Thoracic aorta (tissue), 2 donors: Measurements from ENCODE around the gene SLC35B2. TPM values are rescaled to one million over a fixed set of nuclear protein-coding genes. Genes with fewer than 3 reads are reported as not detected.
A peak's percentile ranks its signal among the peaks of the same experiment; 100 is the strongest.

ENCODE experiments used
- ATAC-seq: fragments of 150-250 bp; one replicate; pipeline ENCODE4 v1.8.0; 2017; ENCODE audit warnings: low read depth; ENCODE audit not compliant: insufficient number of reproducible peaks, low FRiP score
- DNase-seq: peaks from one replicate; pipeline ENCODE4 v3.0.0-alpha.2; 2020; ENCODE audit warnings: low spot score
- H3K27ac ChIP-seq, 2 donors: fragments of 200-600 bp; sonication (generic); 1 replicate in 1 of 2; 2 replicates in 1 of 2; pipeline ENCODE4 v1.5.1; 2016; ENCODE audit warnings: mild to moderate bottlenecking in 2 of 2, moderate library complexity in 2 of 2
- H3K27me3 ChIP-seq: fragments of 200-600 bp; sonication (generic); replicated peaks from 2 replicates; pipeline ENCODE4 v1.6.0; 2016; ENCODE audit warnings: mild to moderate bottlenecking; ENCODE audit not compliant: insufficient read depth
- H3K36me3 ChIP-seq: fragments of 200-600 bp; sonication (generic); one replicate; pipeline ENCODE4 v1.5.1; 2016
- H3K4me1 ChIP-seq, 2 donors: fragments of 200-600 bp; sonication (generic); 1 replicate in 1 of 2; 2 replicates in 1 of 2; pipeline versions ENCODE4 v1.5.1 to v1.6.0; 2016; ENCODE audit warnings: low read depth in 2 of 2, mild to moderate bottlenecking in 1 of 2; ENCODE audit not compliant: control insufficient read depth in 1 of 2
- H3K4me3 ChIP-seq: fragments of 200-600 bp; sonication (generic); 2 replicates; pipeline ENCODE4 v1.5.1; 2016; ENCODE audit warnings: mild to moderate bottlenecking
- H3K9me3 ChIP-seq: fragments of 200-600 bp; sonication (generic); 2 replicates; pipeline ENCODE4 v1.5.1; 2016
- total RNA-seq, 2 donors: library from RNA; depleted of rRNA; stranded (reverse); fragments of >200 nt; gene quantifications; one replicate each; pipeline versions ENCODE4 v1.1.0 to v1.2.3, GENCODE V29; 2016
- TF ChIP-seq, protein P1 (sequence below): fragments of 200-600 bp; sonication (generic); IDR thresholded peaks from one replicate; pipeline ENCODE4 v1.5.1; 2019; ENCODE audit warnings: antibody characterized with exemption

The SLC35B2 gene
- total RNA-seq, 2 donors from 2014 or later: 19.9 to 33.3 TPM

DNA sequence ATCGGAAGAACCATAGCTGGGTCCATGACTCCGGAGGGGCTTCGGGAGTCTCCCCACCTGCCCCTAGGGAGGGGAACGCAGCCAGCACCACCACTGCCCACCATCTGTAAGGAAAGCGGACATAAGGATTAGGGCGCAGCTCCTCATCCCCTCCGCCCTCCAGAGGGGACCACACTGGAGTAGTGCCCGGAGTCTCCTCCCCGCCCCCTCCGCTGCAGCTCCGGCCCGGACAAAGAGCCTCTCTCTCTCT is 628 bp downstream of the SLC35B2 start:
- no peaks in the 10 kb centered on the region for H3K9me3 ChIP-seq
- no peaks in the 10 kb centered on the region for H3K27me3 ChIP-seq
- H3K36me3 ChIP-seq: peaks cover 28% of the 10 kb centered on the region
- no peak for ATAC-seq
- DNase-seq: no peak
- H3K4me3 ChIP-seq: peak overlapping the region; percentile 88
- H3K27ac ChIP-seq: peak overlapping the region; percentile 59 to 76
- TF ChIP-seq, protein P1, sequence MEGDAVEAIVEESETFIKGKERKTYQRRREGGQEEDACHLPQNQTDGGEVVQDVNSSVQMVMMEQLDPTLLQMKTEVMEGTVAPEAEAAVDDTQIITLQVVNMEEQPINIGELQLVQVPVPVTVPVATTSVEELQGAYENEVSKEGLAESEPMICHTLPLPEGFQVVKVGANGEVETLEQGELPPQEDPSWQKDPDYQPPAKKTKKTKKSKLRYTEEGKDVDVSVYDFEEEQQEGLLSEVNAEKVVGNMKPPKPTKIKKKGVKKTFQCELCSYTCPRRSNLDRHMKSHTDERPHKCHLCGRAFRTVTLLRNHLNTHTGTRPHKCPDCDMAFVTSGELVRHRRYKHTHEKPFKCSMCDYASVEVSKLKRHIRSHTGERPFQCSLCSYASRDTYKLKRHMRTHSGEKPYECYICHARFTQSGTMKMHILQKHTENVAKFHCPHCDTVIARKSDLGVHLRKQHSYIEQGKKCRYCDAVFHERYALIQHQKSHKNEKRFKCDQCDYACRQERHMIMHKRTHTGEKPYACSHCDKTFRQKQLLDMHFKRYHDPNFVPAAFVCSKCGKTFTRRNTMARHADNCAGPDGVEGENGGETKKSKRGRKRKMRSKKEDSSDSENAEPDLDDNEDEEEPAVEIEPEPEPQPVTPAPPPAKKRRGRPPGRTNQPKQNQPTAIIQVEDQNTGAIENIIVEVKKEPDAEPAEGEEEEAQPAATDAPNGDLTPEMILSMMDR: no peak
- H3K4me1 ChIP-seq: peaks cover 12 to 17% of the 10 kb centered on the region in 2 donors

- Histone ChIP-seq H3K27me3 (no peaks in the 10 kb centered on the region), H3K27ac (peak overlapping the region; percentile 59 to 76), H3K36me3 (peaks cover 34% of the 10 kb centered on the region), H3K4me1 (peaks cover 12 to 17% of the 10 kb centered on the region in 2 donors), H3K9me3 (no peaks in the 10 kb centered on the region), H3K4me3 (peak overlapping the region; percentile 88)
- ATAC-seq: no peak
- TF ChIP-seq, protein P1: no peak
- DNase-seq: no peak
Measured at GRCh38 chr6:44255871-44256774, 1.2 kb downstream of the SLC35B2 start.

GRCh38 chr6:44255105-44255808 is 2.1 kb downstream of the SLC35B2 start:
- ATAC-seq (no peak), DNase-seq (no peak)
- TF ChIP-seq, protein P1: no peak
- Histone ChIP-seq H3K36me3 (peaks cover 42% of the 10 kb centered on the region), H3K27me3 (no peaks in the 10 kb centered on the region), H3K27ac (no peak overlapping the region), H3K4me1 (peaks cover 12 to 21% of the 10 kb centered on the region in 2 donors), H3K9me3 (no peaks in the 10 kb centered on the region), H3K4me3 (no peak overlapping the region)

- Histone ChIP-seq H3K27ac (no peak overlapping the region), H3K4me3 (no peak overlapping the region), H3K9me3 (no peaks in the 10 kb centered on the region), H3K27me3 (no peaks in the 10 kb centered on the region), H3K4me1 (peaks cover 12 to 25% of the 10 kb centered on the region in 2 donors), H3K36me3 (peaks cover 51% of the 10 kb centered on the region)
- DNase-seq (no peak), ATAC-seq (no peak)
- TF ChIP-seq, protein P1: no peak
Measured at GRCh38 chr6:44254191-44255104, 2.9 kb downstream of the SLC35B2 start.
